Osteoblast (primary cell): ENCODE results near the gene EZH2. TPM values are rescaled to one million over a fixed set of nuclear protein-coding genes. Genes with fewer than 3 reads are reported as not detected.

Experiments used
- DNase-seq: peaks from one replicate; pipeline ENCODE4 v3.0.0; 2011; ENCODE audit warnings: low spot score, mixed read lengths; ENCODE audit not compliant: insufficient read length; ENCODE audit errors: missing footprints
- H2AFZ ChIP-seq: 2 replicates; pipeline ENCODE4 v1.6.0; 2011; ENCODE audit warnings: mild to moderate bottlenecking, low read length
- H3K27ac ChIP-seq: 2 replicates; pipeline ENCODE4 v1.5.1; 2011; ENCODE audit warnings: mild to moderate bottlenecking, low read depth, low read length, moderate library complexity
- H3K27me3 ChIP-seq: 2 replicates; pipeline ENCODE4 v1.6.0; 2012; ENCODE audit warnings: mild to moderate bottlenecking, control low read depth, inconsistent platforms, low read length, moderate library complexity; ENCODE audit not compliant: insufficient read depth
- H3K36me3 ChIP-seq: 2 replicates; pipeline ENCODE4 v1.5.1; 2011; ENCODE audit warnings: mild to moderate bottlenecking, low read length, control low read depth, moderate library complexity; ENCODE audit not compliant: insufficient read depth
- H3K4me1 ChIP-seq: 2 replicates; pipeline ENCODE4 v1.5.1; 2011; ENCODE audit warnings: mild to moderate bottlenecking, low read length, control low read depth, moderate library complexity; ENCODE audit not compliant: insufficient read depth
- H3K4me2 ChIP-seq: 2 replicates; pipeline ENCODE4 v1.6.0; 2011; ENCODE audit warnings: mild to moderate bottlenecking, low read length; ENCODE audit not compliant: insufficient read depth
- H3K4me3 ChIP-seq: fragments of 200-600 bp; sonication (generic); 3 replicates; pipeline ENCODE4 v1.5.1; 2012; ENCODE audit warnings: mild to moderate bottlenecking, low read length, inconsistent platforms; ENCODE audit not compliant: insufficient read depth
- H3K79me2 ChIP-seq: 2 replicates; pipeline ENCODE4 v1.6.0; 2012; ENCODE audit warnings: mild to moderate bottlenecking, low read length, control low read depth, inconsistent platforms; ENCODE audit not compliant: insufficient read depth
- H3K9me3 ChIP-seq: 2 replicates; pipeline ENCODE4 v1.5.1; 2011; ENCODE audit warnings: low read depth, low read length, control low read depth
- H4K20me1 ChIP-seq: 2 replicates; pipeline ENCODE4 v1.6.0; 2012; ENCODE audit warnings: mild to moderate bottlenecking, low read length, control low read depth; ENCODE audit not compliant: insufficient read depth
- small RNA-seq: library from RNA; depleted of rRNA; stranded (forward); fragments of <200 nt; gene quantifications from one replicate; pipeline ENCODE3, GENCODE V24; 2012
- total RNA-seq: library from RNA; depleted of rRNA; stranded (reverse); fragments of >200 nt; gene quantifications from 2 replicates; pipeline ENCODE4 v1.2.3, GENCODE V29; 2012
- TF ChIP-seq, protein P1 (sequence below): IDR thresholded peaks from 2 replicates; pipeline ENCODE4 v1.5.1; 2011; ENCODE audit warnings: mild to moderate bottlenecking, low read depth, low read length, moderate library complexity; ENCODE audit errors: extremely low read depth

EZH2 gene
- total RNA-seq, 1 donor, result 7.6 TPM

DNA sequence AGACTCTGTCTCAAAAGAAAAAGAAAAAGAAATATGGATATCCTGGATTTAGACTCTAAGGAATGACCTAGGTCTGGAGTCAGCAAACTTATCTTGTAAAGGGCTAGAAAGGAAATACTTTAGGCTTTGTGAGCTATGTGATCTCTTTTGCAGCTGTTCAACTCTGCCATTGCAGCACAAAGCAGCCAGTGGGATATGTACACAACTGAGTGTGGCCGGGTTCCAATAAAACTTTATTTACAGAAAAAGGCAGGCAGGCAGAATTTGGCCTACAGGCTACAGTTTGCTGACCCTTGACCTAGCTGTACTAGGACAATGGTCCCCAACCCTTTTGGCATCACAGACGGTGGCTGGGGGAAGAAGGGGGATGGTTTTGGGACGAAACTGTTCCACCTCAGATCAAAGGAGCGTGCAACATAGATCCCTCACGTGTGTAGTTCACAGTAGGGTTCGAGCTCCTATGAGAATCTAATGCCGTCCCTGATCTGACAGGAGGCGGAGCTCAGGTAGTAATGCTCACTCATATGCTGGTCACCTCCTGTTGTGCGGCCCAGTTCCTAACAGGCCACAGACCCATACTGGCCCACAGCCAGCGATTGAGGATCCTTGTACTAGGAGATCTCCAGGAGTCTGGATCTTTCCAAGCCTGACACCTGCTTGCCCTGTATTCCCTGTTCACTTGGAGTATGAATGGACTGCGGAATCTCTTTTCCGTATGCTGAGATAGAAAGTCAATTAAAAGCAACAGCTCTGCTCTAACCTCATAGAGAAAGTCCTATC is 122.4 kb downstream of the EZH2 start:
- TF ChIP-seq, protein P1, sequence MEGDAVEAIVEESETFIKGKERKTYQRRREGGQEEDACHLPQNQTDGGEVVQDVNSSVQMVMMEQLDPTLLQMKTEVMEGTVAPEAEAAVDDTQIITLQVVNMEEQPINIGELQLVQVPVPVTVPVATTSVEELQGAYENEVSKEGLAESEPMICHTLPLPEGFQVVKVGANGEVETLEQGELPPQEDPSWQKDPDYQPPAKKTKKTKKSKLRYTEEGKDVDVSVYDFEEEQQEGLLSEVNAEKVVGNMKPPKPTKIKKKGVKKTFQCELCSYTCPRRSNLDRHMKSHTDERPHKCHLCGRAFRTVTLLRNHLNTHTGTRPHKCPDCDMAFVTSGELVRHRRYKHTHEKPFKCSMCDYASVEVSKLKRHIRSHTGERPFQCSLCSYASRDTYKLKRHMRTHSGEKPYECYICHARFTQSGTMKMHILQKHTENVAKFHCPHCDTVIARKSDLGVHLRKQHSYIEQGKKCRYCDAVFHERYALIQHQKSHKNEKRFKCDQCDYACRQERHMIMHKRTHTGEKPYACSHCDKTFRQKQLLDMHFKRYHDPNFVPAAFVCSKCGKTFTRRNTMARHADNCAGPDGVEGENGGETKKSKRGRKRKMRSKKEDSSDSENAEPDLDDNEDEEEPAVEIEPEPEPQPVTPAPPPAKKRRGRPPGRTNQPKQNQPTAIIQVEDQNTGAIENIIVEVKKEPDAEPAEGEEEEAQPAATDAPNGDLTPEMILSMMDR, result no peak
- H3K27ac ChIP-seq, result no peak overlapping the region
- no peak for DNase-seq

More for the DNA sequence above, 122.4 kb downstream of the EZH2 start:
- H3K36me3 ChIP-seq, result peaks cover 27% of the 10 kb centered on the region
- no peaks in the 10 kb centered on the region for H3K27me3 ChIP-seq
- no peaks in the 10 kb centered on the region for H4K20me1 ChIP-seq
- H3K9me3 ChIP-seq, result no peaks in the 10 kb centered on the region
- H3K4me2 ChIP-seq, result no peak overlapping the region
- no peak overlapping the region for H2AFZ ChIP-seq
- no peak overlapping the region for H3K4me3 ChIP-seq
- H3K4me1 ChIP-seq, result no peaks in the 10 kb centered on the region
- H3K79me2 ChIP-seq, result peaks cover 4% of the 10 kb centered on the region

Small RNA genes lying within 50 kb of the gene (small RNA-seq; reads per million reads assigned to genes)
- gene RF00017, result not detected
- gene RN7SL569P, result not detected
- not detected for gene RNU7-20P

Other genes starting within 250 kb of the EZH2 start
- 39.8 and 43.0 TPM in 2 replicates for gene CUL1, start 185.4 kb downstream of the EZH2 start, total RNA-seq
- gene PDIA4, start 144.2 kb upstream of the EZH2 start, total RNA-seq, result 216 and 220 TPM in 2 replicates
- gene ZNF786, start 206.4 kb upstream of the EZH2 start, total RNA-seq, result 6.5 and 7.7 TPM in 2 replicates
- gene ZNF425, start 242.0 kb upstream of the EZH2 start, total RNA-seq, result 4.3 and 4.7 TPM in 2 replicates